GM12892 (cell line): Measurements from ENCODE around the gene CDC37.

Experiments used
- POLR2A ChIP-seq: IDR thresholded peaks from 2 replicates; pipeline ENCODE4 v1.6.1; 2011; ENCODE audit warnings: low read depth, low read length, control low read depth
- POLR2AphosphoS5 ChIP-seq: IDR thresholded peaks from 2 replicates; pipeline ENCODE4 v1.6.1; 2011; ENCODE audit warnings: low read depth, low read length, control low read depth
- TAF1 ChIP-seq: IDR thresholded peaks from 2 replicates; pipeline ENCODE4 v1.6.1; 2011; ENCODE audit warnings: low read depth, mild to moderate bottlenecking, control low read depth, low read length, borderline replicate concordance

GRCh38 chr19:10395917-10396316 lies 7.4 kb downstream of the CDC37 start:
- no peak for TF ChIP-seq POLR2AphosphoS5
- no peak for TF ChIP-seq POLR2A
- TF ChIP-seq TAF1, result no peak
